Karpas-422 (cell line): ENCODE measurements around the gene HEYL. TPM values are rescaled to one million over a fixed set of nuclear protein-coding genes. Genes with fewer than 3 reads are reported as not detected.

Experiments
- DNase-seq: peaks from one replicate; pipeline ENCODE4 v3.0.0-alpha.2; 2015
- H2AFZ ChIP-seq: fragments of 200-600 bp; sonication (generic); 2 replicates; pipeline ENCODE4 v1.6.1; 2014; ENCODE audit warnings: antibody characterized with exemption, low read length, mixed read lengths
- H3K27ac ChIP-seq: fragments of 200-600 bp; sonication (generic); 2 replicates; pipeline ENCODE4 v1.5.1; 2014; ENCODE audit warnings: mild to moderate bottlenecking, low read length, moderate library complexity
- H3K27me3 ChIP-seq: fragments of 200-600 bp; sonication (generic); 2 replicates; pipeline ENCODE4 v1.6.1; 2014; ENCODE audit warnings: low read length, mixed read lengths
- H3K36me3 ChIP-seq: fragments of 200-600 bp; sonication (generic); 2 replicates; pipeline ENCODE4 v1.6.1; 2014; ENCODE audit warnings: low read length, mixed read lengths; ENCODE audit not compliant: insufficient read depth
- H3K4me1 ChIP-seq: fragments of 200-600 bp; sonication (generic); 2 replicates; pipeline ENCODE4 v1.6.1; 2014; ENCODE audit warnings: mild to moderate bottlenecking, low read length, mixed read lengths
- H3K4me2 ChIP-seq: fragments of 200-600 bp; sonication (generic); 2 replicates; pipeline ENCODE4 v1.6.1; 2014; ENCODE audit warnings: low read length, low read depth, mild to moderate bottlenecking; ENCODE audit not compliant: poor library complexity, severe bottlenecking
- H3K4me3 ChIP-seq: fragments of 200-600 bp; sonication (generic); 2 replicates; pipeline ENCODE4 v1.5.1; 2014; ENCODE audit warnings: mild to moderate bottlenecking, antibody characterized with exemption, low read length, mixed read lengths
- H3K79me2 ChIP-seq: fragments of 200-600 bp; sonication (generic); 2 replicates; pipeline ENCODE4 v1.6.1; 2014; ENCODE audit warnings: mild to moderate bottlenecking, low read length, mixed read lengths
- H3K9ac ChIP-seq: fragments of 200-600 bp; sonication (generic); 2 replicates; pipeline ENCODE4 v1.6.0; 2014; ENCODE audit warnings: low read length
- H3K9me2 ChIP-seq: fragments of 200-600 bp; sonication (generic), shearing (Covaris generic); replicated peaks from 2 replicates; pipeline ENCODE4 v1.6.0; 2014; ENCODE audit warnings: mild to moderate bottlenecking, low read length, moderate library complexity; ENCODE audit not compliant: insufficient read depth
- H3K9me3 ChIP-seq: fragments of 300-700, 200-600 bp; sonication (generic); 2 replicates; pipeline ENCODE4 v1.6.1; 2014; ENCODE audit warnings: low read length, mixed read lengths
- H4K20me1 ChIP-seq: fragments of 200-600 bp; sonication (generic); 2 replicates; pipeline ENCODE4 v1.6.1; 2014; ENCODE audit warnings: mild to moderate bottlenecking, antibody characterized with exemption, low read length, low read depth; ENCODE audit not compliant: insufficient read depth
- total RNA-seq: library from RNA; depleted of rRNA; stranded (reverse); fragments of >200 nt; shearing (Covaris generic); gene quantifications from 2 replicates; pipeline ENCODE4 v1.2.3, GENCODE V29; 2014; ENCODE audit warnings: low replicate concordance

HEYL gene
- total RNA-seq, 1 experiment from 2014 or later, result not detected

- Histone ChIP-seq H3K27ac (no peak overlapping the region), H2AFZ (no peak overlapping the region), H3K4me1 (no peaks in the 10 kb centered on the region)
Measured at GRCh38 chr1:39652554-39652953, 13.1 kb upstream of the HEYL start.

GRCh38 chr1:39652105-39652504 lies 12.7 kb upstream of the HEYL start:
- Histone ChIP-seq H3K4me2 (no peak overlapping the region), H3K36me3 (no peaks in the 10 kb centered on the region), H3K4me3 (no peak overlapping the region), H3K79me2 (no peaks in the 10 kb centered on the region), H4K20me1 (no peaks in the 10 kb centered on the region), H3K27ac (no peak overlapping the region), H3K27me3 (no peaks in the 10 kb centered on the region), H3K9me2 (no peaks in the 10 kb centered on the region), H3K4me1 (no peaks in the 10 kb centered on the region), H2AFZ (no peak overlapping the region), H3K9me3 (no peaks in the 10 kb centered on the region), H3K9ac (no peak overlapping the region)
- no peak for DNase-seq

More at GRCh38 chr1:39652554-39652953, 13.1 kb upstream of the HEYL start:
- H3K79me2 ChIP-seq, result no peaks in the 10 kb centered on the region
- H4K20me1 ChIP-seq, result no peaks in the 10 kb centered on the region
- no peak overlapping the region for H3K9ac ChIP-seq
- no peak for DNase-seq
- no peaks in the 10 kb centered on the region for H3K27me3 ChIP-seq
- no peak overlapping the region for H3K4me2 ChIP-seq
- H3K36me3 ChIP-seq, result no peaks in the 10 kb centered on the region
- no peaks in the 10 kb centered on the region for H3K9me2 ChIP-seq
- no peaks in the 10 kb centered on the region for H3K9me3 ChIP-seq
- H3K4me3 ChIP-seq, result no peak overlapping the region

- DNase-seq, result no peak
- no peak overlapping the region for H3K4me2 ChIP-seq
- H3K4me1 ChIP-seq, result no peaks in the 10 kb centered on the region
- H3K9ac ChIP-seq, result no peak overlapping the region
- no peaks in the 10 kb centered on the region for H4K20me1 ChIP-seq
- H3K4me3 ChIP-seq, result no peak overlapping the region
- H3K27me3 ChIP-seq, result no peaks in the 10 kb centered on the region
- no peak overlapping the region for H2AFZ ChIP-seq
- H3K9me3 ChIP-seq, result no peaks in the 10 kb centered on the region
- no peaks in the 10 kb centered on the region for H3K79me2 ChIP-seq
- no peak overlapping the region for H3K27ac ChIP-seq
- no peaks in the 10 kb centered on the region for H3K9me2 ChIP-seq
- no peaks in the 10 kb centered on the region for H3K36me3 ChIP-seq
Measured at GRCh38 chr1:39650431-39650830, 11.0 kb upstream of the HEYL start.

- H4K20me1 ChIP-seq, result no peaks in the 10 kb centered on the region
- no peaks in the 10 kb centered on the region for H3K4me1 ChIP-seq
- H3K4me3 ChIP-seq, result no peak overlapping the region
- H3K4me2 ChIP-seq, result no peak overlapping the region
- no peak overlapping the region for H3K9ac ChIP-seq
- H3K79me2 ChIP-seq, result no peaks in the 10 kb centered on the region
- H3K9me2 ChIP-seq, result no peaks in the 10 kb centered on the region
- no peaks in the 10 kb centered on the region for H3K9me3 ChIP-seq
- no peaks in the 10 kb centered on the region for H3K27me3 ChIP-seq
- no peaks in the 10 kb centered on the region for H3K36me3 ChIP-seq
- H2AFZ ChIP-seq, result no peak overlapping the region
- no peak overlapping the region for H3K27ac ChIP-seq
- DNase-seq, result no peak
Measured at GRCh38 chr1:39649636-39650185, 10.3 kb upstream of the HEYL start.

GRCh38 chr1:39648496-39648895 lies 9.1 kb upstream of the HEYL start:
- H3K4me1 ChIP-seq, result no peaks in the 10 kb centered on the region

GRCh38 chr1:39647247-39647646 lies 7.8 kb upstream of the HEYL start:
- Histone ChIP-seq H3K4me1 (no peaks in the 10 kb centered on the region), H3K27me3 (peaks cover 3% of the 10 kb centered on the region; the same call in 1 of the 2 replicates), H3K4me2 (no peak overlapping the region), H3K9ac (no peak overlapping the region), H4K20me1 (no peaks in the 10 kb centered on the region), H3K36me3 (no peaks in the 10 kb centered on the region), H3K9me3 (no peaks in the 10 kb centered on the region), H3K27ac (no peak overlapping the region), H3K79me2 (no peaks in the 10 kb centered on the region), H3K4me3 (no peak overlapping the region), H2AFZ (no peak overlapping the region), H3K9me2 (no peaks in the 10 kb centered on the region)
- DNase-seq, result no peak

More at GRCh38 chr1:39648496-39648895, 9.1 kb upstream of the HEYL start:
- H3K36me3 ChIP-seq, result no peaks in the 10 kb centered on the region
- no peak overlapping the region for H3K4me3 ChIP-seq
- H3K27me3 ChIP-seq, result peaks cover under 1% of the 10 kb centered on the region; the same call in 1 of the 2 replicates
- no peak for DNase-seq
- H3K9ac ChIP-seq, result no peak overlapping the region
- no peaks in the 10 kb centered on the region for H3K9me3 ChIP-seq
- H3K79me2 ChIP-seq, result no peaks in the 10 kb centered on the region
- H3K9me2 ChIP-seq, result no peaks in the 10 kb centered on the region
- H2AFZ ChIP-seq, result no peak overlapping the region
- H4K20me1 ChIP-seq, result no peaks in the 10 kb centered on the region
- H3K4me2 ChIP-seq, result no peak overlapping the region
- H3K27ac ChIP-seq, result no peak overlapping the region

- Histone ChIP-seq H3K9me3 (no peaks in the 10 kb centered on the region), H3K36me3 (no peaks in the 10 kb centered on the region), H3K27ac (no peak overlapping the region), H3K9ac (no peak overlapping the region), H4K20me1 (no peaks in the 10 kb centered on the region), H3K4me2 (no peak overlapping the region), H3K79me2 (no peaks in the 10 kb centered on the region), H3K27me3 (peaks cover 3% of the 10 kb centered on the region; the same call in 1 of the 2 replicates), H3K4me1 (no peaks in the 10 kb centered on the region), H2AFZ (no peak overlapping the region), H3K9me2 (no peaks in the 10 kb centered on the region), H3K4me3 (no peak overlapping the region)
- no peak for DNase-seq
Measured at GRCh38 chr1:39646232-39647081, 7.0 kb upstream of the HEYL start.

GRCh38 chr1:39645411-39646043 lies 6.1 kb upstream of the HEYL start:
- H3K4me3 ChIP-seq, result no peak overlapping the region
- H3K9me2 ChIP-seq, result no peaks in the 10 kb centered on the region
- no peak overlapping the region for H3K4me2 ChIP-seq
- no peak overlapping the region for H3K9ac ChIP-seq
- no peaks in the 10 kb centered on the region for H3K9me3 ChIP-seq
- H3K36me3 ChIP-seq, result no peaks in the 10 kb centered on the region
- H3K4me1 ChIP-seq, result no peaks in the 10 kb centered on the region
- no peak for DNase-seq
- H4K20me1 ChIP-seq, result no peaks in the 10 kb centered on the region
- H2AFZ ChIP-seq, result no peak overlapping the region
- peaks cover 3% of the 10 kb centered on the region; the same call in 1 of the 2 replicates for H3K27me3 ChIP-seq
- no peaks in the 10 kb centered on the region for H3K79me2 ChIP-seq
- H3K27ac ChIP-seq, result no peak overlapping the region
